Caco-2 (cell line): Measurements from ENCODE around the gene PCDHGA3. TPM values are rescaled to one million over a fixed set of nuclear protein-coding genes. Genes with fewer than 3 reads are reported as not detected.

Experiments
- BruUV-seq: library from RNA; stranded (reverse); fragments of 400-500 nt; replicated peaks from 2 replicates; lab custom pipeline; 2021; lab: Mats Ljungman, UMichigan
- CTCF ChIA-PET: fragments of 300-600 bp; sonication (Branson Sonifier 250); formaldehyde crosslinking; loops from one replicate; lab custom pipeline; 2022; ENCODE audit warnings: antibody characterized with exemption; lab: Charles Lee
- POLR2A ChIA-PET: fragments of 300-600 bp; sonication (Branson Sonifier 250); formaldehyde crosslinking; loops from one replicate; lab custom pipeline; 2022; ENCODE audit warnings: antibody characterized with exemption; lab: Charles Lee
- DNase-seq, 2 experiments: peaks; one replicate each; pipeline versions ENCODE4 v3.0.0 to v3.0.0-alpha.2; 2020 to 2022
- H3K27me3 ChIP-seq: replicated peaks from 2 replicates; pipeline ENCODE4 v1.6.0; 2011; ENCODE audit warnings: low read length; ENCODE audit not compliant: control insufficient read depth, insufficient read depth
- H3K36me3 ChIP-seq: 2 replicates; pipeline ENCODE4 v1.5.1; 2011; ENCODE audit warnings: low read length; ENCODE audit not compliant: control insufficient read depth, insufficient read depth
- H3K4me1 ChIP-seq: fragments of 250-450 bp; sonication (Bioruptor Pico); 2 replicates; pipeline ENCODE4 v1.5.1; 2020; ENCODE audit warnings: mild to moderate bottlenecking
- H3K4me3 ChIP-seq: 2 replicates; pipeline ENCODE4 v1.5.1; 2011; ENCODE audit warnings: low read depth, mild to moderate bottlenecking, control low read depth, low read length
- H3K9me3 ChIP-seq: fragments of 250-450 bp; sonication (Bioruptor Pico); 2 replicates; pipeline ENCODE4 v1.5.1; 2020; ENCODE audit warnings: mild to moderate bottlenecking, moderate library complexity
- H3K27ac Mint-ChIP-seq: one replicate; pipeline ENCODE4 v1.8.0; 2022; ENCODE audit warnings: mixed read lengths; ENCODE audit not compliant: unreplicated experiment
- H3K27me3 Mint-ChIP-seq: one replicate; pipeline ENCODE4 v1.8.0; 2022; ENCODE audit warnings: mixed read lengths; ENCODE audit not compliant: insufficient read depth, unreplicated experiment
- H3K36me3 Mint-ChIP-seq: one replicate; pipeline ENCODE4 v1.8.0; 2022; ENCODE audit warnings: mild to moderate bottlenecking, mixed read lengths; ENCODE audit not compliant: insufficient read depth, unreplicated experiment
- H3K4me1 Mint-ChIP-seq: one replicate; pipeline ENCODE4 v1.8.0; 2022; ENCODE audit warnings: low read depth, mixed read lengths; ENCODE audit not compliant: unreplicated experiment
- H3K4me3 Mint-ChIP-seq: one replicate; pipeline ENCODE4 v1.8.0; 2022; ENCODE audit warnings: mild to moderate bottlenecking, moderate library complexity, mixed read lengths; ENCODE audit not compliant: unreplicated experiment
- H3K9me3 Mint-ChIP-seq: one replicate; pipeline ENCODE4 v1.8.0; 2022; ENCODE audit warnings: mixed read lengths; ENCODE audit not compliant: unreplicated experiment
- CTCF ChIP-seq, 2 experiments: fragments of 200-600 bp in 1 of 2; IDR thresholded peaks; 1 replicate in 1 of 2; 2 replicates in 1 of 2; pipeline versions ENCODE4 v1.5.1 to v1.8.0; 2011 to 2022; ENCODE audit warnings: antibody characterized with exemption in 1 of 2, control low read depth in 1 of 2, inconsistent platforms in 1 of 2, low read depth in 1 of 2, low read length in 1 of 2, mild to moderate bottlenecking in 1 of 2, moderate library complexity in 1 of 2; ENCODE audit not compliant: insufficient read depth in 1 of 2, severe bottlenecking in 1 of 2, unreplicated experiment in 1 of 2
- intact Hi-C: fragments of 100-400 bp; cut with micrococcal nuclease; formaldehyde crosslinking; loops from one replicate; pipeline ENCODE4 v1.10.0; 2022; ENCODE audit not compliant: unreplicated experiment
- total RNA-seq: library from RNA; stranded (reverse); gene quantifications from 2 replicates; pipeline ENCODE4 v1.2.3, GENCODE V29; 2022

The PCDHGA3 gene
- total RNA-seq, 1 experiment from 2014 or later = 0.11 TPM

GRCh38 chr5:141388661-141389060, 45.0 kb downstream of the PCDHGA3 start:
- TF ChIP-seq CTCF (IDR thresholded peaks at IDR 0.05; ENCODE audit: insufficient read depth in 1 of 2, low read depth in 1 of 2, low read length in 1 of 2, severe bottlenecking in 1 of 2, unreplicated experiment in 1 of 2) = no peak
- H3K4me3 Mint-ChIP-seq = no peak overlapping the region
- Histone ChIP-seq H3K27me3 (no peaks in the 10 kb centered on the region), H3K36me3 (no peaks in the 10 kb centered on the region), H3K9me3 (no peaks in the 10 kb centered on the region), H3K4me1 (no peaks in the 10 kb centered on the region), H3K4me3 (no peak overlapping the region)
- no peaks in the 10 kb centered on the region for H3K27me3 Mint-ChIP-seq
- H3K9me3 Mint-ChIP-seq = peaks cover 19% of the 10 kb centered on the region
- no peaks in the 10 kb centered on the region for H3K4me1 Mint-ChIP-seq
- H3K36me3 Mint-ChIP-seq = no peaks in the 10 kb centered on the region
- ChIA-PET CTCF (interaction anchor here (0.8 kb wide), 1 partner anchor 9 kb away, joined by 3 read pairs; the partner anchor contains the start of gene PCDHGB5), POLR2A (no interaction called here)
- BruUV-seq = no TSS peak
- DNase-seq = no peak
- no peak overlapping the region for H3K27ac Mint-ChIP-seq
- intact Hi-C loops = no loop called here

- Mint-ChIP-seq H3K4me3 (no peak overlapping the region), H3K9me3 (peaks cover 19% of the 10 kb centered on the region)
- POLR2A ChIA-PET = no interaction called here
Measured at GRCh38 chr5:141389153-141390042, 45.8 kb downstream of the PCDHGA3 start.

More at GRCh38 chr5:141389153-141390042, 45.8 kb downstream of the PCDHGA3 start:
- Histone ChIP-seq H3K4me1 (no peaks in the 10 kb centered on the region), H3K27me3 (no peaks in the 10 kb centered on the region), H3K9me3 (no peaks in the 10 kb centered on the region), H3K4me3 (no peak overlapping the region), H3K36me3 (no peaks in the 10 kb centered on the region)
- no peaks in the 10 kb centered on the region for H3K27me3 Mint-ChIP-seq
- H3K36me3 Mint-ChIP-seq = no peaks in the 10 kb centered on the region
- no peak for DNase-seq
- H3K27ac Mint-ChIP-seq = no peak overlapping the region
- intact Hi-C loops = no loop called here
- TF ChIP-seq CTCF (IDR thresholded peaks at IDR 0.05; ENCODE audit: insufficient read depth in 1 of 2, low read depth in 1 of 2, low read length in 1 of 2, severe bottlenecking in 1 of 2, unreplicated experiment in 1 of 2) = no peak
- CTCF ChIA-PET = interaction anchor here (0.8 to 1.5 kb wide), 2 partner anchors 8 to 175 kb away, joined by 3 to 5 read pairs; partner anchors contain the start of gene PCDHGB5
- H3K4me1 Mint-ChIP-seq = no peaks in the 10 kb centered on the region
- no TSS peak for BruUV-seq
